ENCODE results near the gene SND1.

SND1 gene

DNA sequence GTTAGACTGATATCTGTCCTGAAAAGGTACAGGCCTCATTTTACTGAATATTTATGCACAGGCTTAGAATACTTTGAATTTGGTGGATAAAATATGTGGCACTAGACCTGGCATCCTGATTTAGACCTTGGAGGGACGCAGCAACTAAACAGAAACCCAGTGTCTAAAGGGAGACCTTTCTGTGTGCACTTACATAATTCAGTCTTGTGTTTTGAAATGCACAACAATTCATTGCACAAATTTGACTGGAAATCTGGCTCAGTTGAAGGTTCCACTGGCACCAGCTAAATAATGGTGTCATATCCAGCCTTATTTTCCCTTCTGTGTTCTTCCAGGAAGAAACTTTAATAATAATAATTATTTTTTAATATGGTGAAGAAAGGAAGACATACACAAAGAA, 142.1 kb downstream of the SND1 start:
- no peaks in the 10 kb centered on the region for H3K27me3 ChIP-seq (ENCODE audit: control insufficient read depth, insufficient read depth, low read length)
- H3K9ac ChIP-seq (ENCODE audit: low read depth, low read length): no peak overlapping the region
- no peak overlapping the region for H3K4me3 ChIP-seq (ENCODE audit: low read length)
- no peak overlapping the region for H3K4me2 ChIP-seq (ENCODE audit: low read length)
- no peaks in the 10 kb centered on the region for H3K36me3 ChIP-seq (ENCODE audit: insufficient read depth, low read length)
- H3K4me1 ChIP-seq (ENCODE audit: control insufficient read depth, insufficient read depth, low read length): peaks cover 23% of the 10 kb centered on the region
- no peaks in the 10 kb centered on the region for H3K9me3 ChIP-seq (replicated peaks; ENCODE audit: low read length)

DNA sequence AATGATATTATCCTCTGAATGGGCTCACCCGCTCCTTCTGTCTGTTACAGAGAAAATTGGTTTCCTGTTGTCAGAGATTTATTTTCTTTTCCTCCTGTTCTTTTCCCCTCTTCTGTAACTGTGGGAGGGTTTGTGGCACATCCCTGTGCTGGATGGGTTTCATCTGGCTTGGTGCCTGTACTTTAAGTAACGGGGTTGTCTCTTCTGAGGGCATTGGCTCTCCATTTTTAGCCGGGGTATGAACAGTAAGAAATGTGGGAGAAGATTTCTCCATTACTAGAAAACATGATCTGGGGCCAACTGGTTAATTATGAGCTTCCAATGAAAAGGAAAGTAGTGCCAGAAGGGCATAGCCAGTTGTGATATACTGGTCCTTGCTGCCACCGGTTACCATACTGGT, 142.6 kb downstream of the SND1 start:
- H3K36me3 ChIP-seq (ENCODE audit: insufficient read depth, low read length): no peaks in the 10 kb centered on the region
- no peak overlapping the region for H3K4me2 ChIP-seq (ENCODE audit: low read length)
- H3K4me1 ChIP-seq (ENCODE audit: control insufficient read depth, insufficient read depth, low read length): peaks cover 21% of the 10 kb centered on the region
- H3K4me3 ChIP-seq (ENCODE audit: low read length): no peak overlapping the region
- H3K9me3 ChIP-seq (replicated peaks; ENCODE audit: low read length): no peaks in the 10 kb centered on the region
- no peak overlapping the region for H3K9ac ChIP-seq (ENCODE audit: low read depth, low read length)
- no peaks in the 10 kb centered on the region for H3K27me3 ChIP-seq (ENCODE audit: control insufficient read depth, insufficient read depth, low read length)

DNA sequence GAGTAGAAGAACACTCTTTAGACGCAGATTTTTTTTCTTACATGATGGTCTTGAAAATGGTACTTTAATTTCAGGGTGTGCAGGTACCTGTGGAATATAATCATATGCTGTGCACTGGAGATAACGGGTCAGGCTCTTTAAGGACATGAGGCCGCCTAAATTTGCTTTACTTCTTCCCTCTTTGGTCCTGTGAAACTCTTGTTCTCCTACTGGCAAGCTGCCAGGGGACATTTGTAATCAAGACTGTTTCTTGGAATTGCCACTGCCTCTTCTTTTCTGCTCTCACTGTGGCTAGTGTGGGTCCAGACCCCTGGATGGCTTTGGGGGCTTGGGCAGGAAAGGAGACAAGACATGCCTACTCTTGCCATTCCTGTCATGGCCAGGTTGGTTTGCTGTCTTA, 146.0 kb downstream of the SND1 start:
- no peaks in the 10 kb centered on the region for H3K27me3 ChIP-seq (ENCODE audit: control insufficient read depth, insufficient read depth, low read length)
- H3K4me1 ChIP-seq (ENCODE audit: control insufficient read depth, insufficient read depth, low read length): peaks cover 4% of the 10 kb centered on the region
- H3K9me3 ChIP-seq (replicated peaks; ENCODE audit: low read length): no peaks in the 10 kb centered on the region
- H3K4me3 ChIP-seq (ENCODE audit: low read length): no peak overlapping the region
- H3K36me3 ChIP-seq (ENCODE audit: insufficient read depth, low read length): no peaks in the 10 kb centered on the region
- no peak overlapping the region for H3K9ac ChIP-seq (ENCODE audit: low read depth, low read length)
- no peak overlapping the region for H3K4me2 ChIP-seq (ENCODE audit: low read length)

DNA sequence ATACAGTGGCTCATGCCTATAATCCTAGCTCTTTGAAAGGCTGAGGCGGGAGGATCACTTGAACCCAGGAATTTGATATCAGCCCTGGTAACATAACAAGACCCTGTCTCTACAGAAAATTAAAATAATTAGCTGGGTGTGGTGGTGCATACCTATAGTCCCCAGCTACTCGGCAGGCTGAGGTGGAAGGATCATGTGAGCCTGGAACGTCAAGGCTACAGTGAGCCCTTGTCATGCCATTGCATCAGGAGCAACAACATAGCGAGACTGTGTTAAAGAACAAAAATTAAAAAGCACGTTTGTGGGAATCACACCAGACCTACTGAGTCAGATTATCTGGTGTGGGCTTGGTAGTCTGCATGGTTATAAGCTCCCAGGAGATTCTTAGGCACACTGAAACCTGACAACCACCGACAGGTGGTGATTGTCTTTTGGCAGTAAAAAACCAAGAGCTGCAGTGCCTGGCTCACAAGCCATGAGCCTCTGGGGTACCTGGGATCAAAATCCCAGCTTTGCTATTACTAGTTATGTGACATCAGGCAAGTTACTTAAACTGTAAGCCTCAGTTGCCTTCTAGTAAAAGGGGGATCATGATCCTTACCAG, 146.9 kb downstream of the SND1 start:
- Histone ChIP-seq H3K36me3 (ENCODE audit: insufficient read depth, low read length) (no peaks in the 10 kb centered on the region), H3K9me3 (replicated peaks; ENCODE audit: low read length) (no peaks in the 10 kb centered on the region), H3K4me3 (ENCODE audit: low read length) (no peak overlapping the region), H3K9ac (ENCODE audit: low read depth, low read length) (no peak overlapping the region), H3K27me3 (ENCODE audit: control insufficient read depth, insufficient read depth, low read length) (no peaks in the 10 kb centered on the region), H3K4me2 (ENCODE audit: low read length) (no peak overlapping the region), H3K4me1 (ENCODE audit: control insufficient read depth, insufficient read depth, low read length) (peaks cover 4% of the 10 kb centered on the region)

DNA sequence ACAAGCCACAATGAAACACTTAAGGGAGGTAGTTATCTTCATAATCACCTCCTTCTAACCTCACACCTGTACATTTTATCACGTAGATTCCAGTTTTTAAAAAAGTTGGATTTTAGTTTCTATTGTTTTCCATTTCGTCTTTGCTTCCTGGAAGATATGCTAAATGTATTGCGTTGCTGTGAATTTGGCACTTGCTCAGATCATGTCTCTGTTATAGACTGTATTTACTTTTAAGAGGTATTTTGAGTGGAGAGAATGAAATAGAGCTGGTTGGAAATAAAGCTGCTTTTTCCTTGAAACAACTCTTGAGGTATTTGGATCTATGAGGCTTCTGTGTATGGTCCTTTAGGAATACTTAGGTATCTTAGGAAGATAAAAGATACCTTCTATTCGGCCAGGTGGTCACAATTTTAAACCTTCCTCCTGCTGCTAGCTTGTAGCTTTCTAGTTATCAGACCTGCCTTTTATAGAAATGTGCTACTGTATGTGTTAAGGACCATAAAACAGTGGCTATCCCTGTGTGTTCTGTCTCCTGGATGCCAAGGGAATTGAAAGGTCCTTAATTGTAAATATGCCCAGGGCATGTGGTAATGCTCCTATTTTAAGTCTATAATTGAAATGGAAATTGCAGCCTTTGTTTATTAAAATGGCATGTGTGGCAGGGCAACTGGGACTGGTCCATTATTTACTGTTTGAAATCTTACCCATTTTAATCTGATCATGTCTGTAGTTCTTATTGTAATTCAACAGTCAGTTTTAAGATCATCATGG, 147.7 kb downstream of the SND1 start:
- Histone ChIP-seq H3K9me3 (replicated peaks; ENCODE audit: low read length) (no peaks in the 10 kb centered on the region), H3K27me3 (ENCODE audit: control insufficient read depth, insufficient read depth, low read length) (no peaks in the 10 kb centered on the region), H3K4me1 (ENCODE audit: control insufficient read depth, insufficient read depth, low read length) (peaks cover under 1% of the 10 kb centered on the region), H3K36me3 (ENCODE audit: insufficient read depth, low read length) (no peaks in the 10 kb centered on the region), H3K4me3 (ENCODE audit: low read length) (no peak overlapping the region), H3K4me2 (ENCODE audit: low read length) (no peak overlapping the region), H3K9ac (ENCODE audit: low read depth, low read length) (no peak overlapping the region)

DNA sequence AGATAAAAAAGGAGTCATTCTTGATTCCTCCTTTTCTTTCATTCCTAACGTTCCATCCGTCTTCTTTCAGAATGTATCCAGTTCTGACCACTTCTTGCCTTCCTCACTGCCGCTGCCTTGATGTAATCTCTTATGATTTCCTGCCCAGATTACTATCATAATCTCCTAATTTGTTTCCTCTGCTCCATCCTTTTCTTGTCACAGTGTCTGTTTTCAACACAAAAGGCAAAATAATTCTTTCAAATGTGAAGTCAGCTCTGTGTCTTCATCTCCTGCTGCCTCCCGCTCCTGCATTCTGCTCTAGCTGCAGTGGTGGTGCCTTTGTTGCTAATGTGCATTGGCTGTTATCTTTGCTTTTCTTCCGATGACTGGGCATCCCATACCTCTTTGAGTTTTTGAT, 150.9 kb downstream of the SND1 start:
- peaks cover 7% of the 10 kb centered on the region for H3K36me3 ChIP-seq (ENCODE audit: insufficient read depth, low read length)
- no peaks in the 10 kb centered on the region for H3K27me3 ChIP-seq (ENCODE audit: control insufficient read depth, insufficient read depth, low read length)
- H3K4me2 ChIP-seq (ENCODE audit: low read length): no peak overlapping the region
- no peak overlapping the region for H3K9ac ChIP-seq (ENCODE audit: low read depth, low read length)
- H3K9me3 ChIP-seq (replicated peaks; ENCODE audit: low read length): no peaks in the 10 kb centered on the region
- no peaks in the 10 kb centered on the region for H3K4me1 ChIP-seq (ENCODE audit: control insufficient read depth, insufficient read depth, low read length)
- H3K4me3 ChIP-seq (ENCODE audit: low read length): no peak overlapping the region

DNA sequence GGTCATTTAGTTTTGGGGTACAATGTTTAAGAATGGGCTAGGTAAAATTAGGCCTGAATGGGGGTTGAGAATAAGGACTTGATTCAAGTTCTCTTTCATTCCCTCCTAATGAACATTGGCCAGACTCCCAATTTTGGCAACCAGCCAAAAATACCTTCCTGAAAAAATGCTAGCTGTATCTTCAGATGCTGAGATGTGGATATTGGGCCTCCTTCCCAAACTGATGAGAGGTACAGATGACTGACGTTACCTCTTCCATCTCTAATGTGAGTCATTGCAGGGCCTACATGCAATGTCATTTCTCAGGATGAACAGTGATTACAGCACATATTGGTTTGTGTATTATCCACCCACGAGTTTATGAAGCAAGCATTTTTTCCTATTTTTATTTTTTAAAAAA, 151.6 kb downstream of the SND1 start:
- no peaks in the 10 kb centered on the region for H3K9me3 ChIP-seq (replicated peaks; ENCODE audit: low read length)
- peaks cover under 1% of the 10 kb centered on the region for H3K4me1 ChIP-seq (ENCODE audit: control insufficient read depth, insufficient read depth, low read length)
- H3K9ac ChIP-seq (ENCODE audit: low read depth, low read length): no peak overlapping the region
- no peak overlapping the region for H3K4me2 ChIP-seq (ENCODE audit: low read length)
- H3K36me3 ChIP-seq (ENCODE audit: insufficient read depth, low read length): peaks cover 8% of the 10 kb centered on the region
- H3K4me3 ChIP-seq (ENCODE audit: low read length): no peak overlapping the region
- H3K27me3 ChIP-seq (ENCODE audit: control insufficient read depth, insufficient read depth, low read length): no peaks in the 10 kb centered on the region

DNA sequence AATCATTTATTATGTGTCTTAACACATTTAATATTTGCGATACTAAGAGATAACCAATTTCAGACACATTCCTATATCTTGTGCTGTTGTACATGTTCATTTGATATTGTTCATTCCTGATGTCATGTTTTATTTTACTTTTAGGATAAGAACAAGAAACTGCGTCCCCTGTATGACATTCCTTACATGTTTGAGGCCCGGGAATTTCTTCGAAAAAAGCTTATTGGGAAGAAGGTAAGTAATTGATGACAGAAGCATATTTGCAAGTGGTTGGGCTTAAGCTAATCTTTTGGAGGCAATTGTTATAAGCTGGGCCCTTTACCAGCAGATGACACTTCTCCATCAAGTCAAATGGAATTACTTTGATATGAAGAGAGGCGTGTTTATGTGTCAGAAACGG, 155.3 kb downstream of the SND1 start:
- no peaks in the 10 kb centered on the region for H3K9me3 ChIP-seq (replicated peaks; ENCODE audit: low read length)
- H3K36me3 ChIP-seq (ENCODE audit: insufficient read depth, low read length): peaks cover 8% of the 10 kb centered on the region
- no peak overlapping the region for H3K4me3 ChIP-seq (ENCODE audit: low read length)
- H3K9ac ChIP-seq (ENCODE audit: low read depth, low read length): no peak overlapping the region
- H3K27me3 ChIP-seq (ENCODE audit: control insufficient read depth, insufficient read depth, low read length): no peaks in the 10 kb centered on the region
- H3K4me1 ChIP-seq (ENCODE audit: control insufficient read depth, insufficient read depth, low read length): peaks cover 17% of the 10 kb centered on the region
- no peak overlapping the region for H3K4me2 ChIP-seq (ENCODE audit: low read length)

DNA sequence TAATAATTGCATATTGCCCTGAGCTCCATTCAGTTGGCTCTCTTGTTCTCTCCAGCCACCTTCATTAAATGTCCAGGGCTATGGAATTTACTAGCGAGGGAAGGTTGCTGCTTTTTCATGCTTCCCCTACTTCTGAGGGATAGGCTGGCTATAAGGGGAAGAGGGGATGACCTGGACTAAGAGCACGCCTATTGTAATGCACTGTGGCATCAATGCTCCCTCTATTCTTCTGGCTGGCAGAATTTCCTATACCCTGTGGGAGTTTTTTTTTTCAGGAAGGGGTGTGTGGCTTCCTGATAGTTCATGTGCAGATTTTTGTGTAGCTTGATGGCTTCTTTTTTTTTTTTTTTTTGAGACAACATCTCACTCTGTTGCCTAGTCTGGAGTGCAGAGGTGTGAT, 155.8 kb downstream of the SND1 start:
- H3K27me3 ChIP-seq (ENCODE audit: control insufficient read depth, insufficient read depth, low read length): no peaks in the 10 kb centered on the region
- H3K4me3 ChIP-seq (ENCODE audit: low read length): no peak overlapping the region
- H3K36me3 ChIP-seq (ENCODE audit: insufficient read depth, low read length): peaks cover 8% of the 10 kb centered on the region
- peaks cover 17% of the 10 kb centered on the region for H3K4me1 ChIP-seq (ENCODE audit: control insufficient read depth, insufficient read depth, low read length)
- H3K9me3 ChIP-seq (replicated peaks; ENCODE audit: low read length): no peaks in the 10 kb centered on the region
- no peak overlapping the region for H3K9ac ChIP-seq (ENCODE audit: low read depth, low read length)
- no peak overlapping the region for H3K4me2 ChIP-seq (ENCODE audit: low read length)

DNA sequence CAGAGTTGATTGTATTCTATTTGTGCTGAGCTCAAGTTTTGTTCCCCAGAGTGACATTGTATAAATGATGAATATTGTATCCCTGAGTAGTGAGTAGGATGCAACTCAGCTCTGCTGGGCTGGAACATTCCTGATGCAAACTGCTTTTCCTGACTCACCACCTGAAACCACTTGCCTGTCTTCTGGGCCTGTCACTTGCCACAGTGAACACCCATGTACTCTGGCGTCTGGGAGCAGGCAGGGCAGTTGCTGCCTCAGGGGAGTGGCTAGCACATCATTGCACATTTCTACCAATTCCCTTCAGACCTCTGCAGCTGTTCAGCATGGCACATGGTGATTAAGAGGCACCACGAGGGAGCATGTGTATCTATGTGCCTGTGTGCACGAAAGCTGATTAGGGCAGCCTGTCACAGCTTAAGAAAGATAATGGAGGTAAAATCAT, 157.3 kb downstream of the SND1 start:
- Histone ChIP-seq H3K27me3 (ENCODE audit: control insufficient read depth, insufficient read depth, low read length) (no peaks in the 10 kb centered on the region), H3K36me3 (ENCODE audit: insufficient read depth, low read length) (peaks cover 8% of the 10 kb centered on the region), H3K4me2 (ENCODE audit: low read length) (no peak overlapping the region), H3K4me3 (ENCODE audit: low read length) (no peak overlapping the region), H3K9me3 (replicated peaks; ENCODE audit: low read length) (no peaks in the 10 kb centered on the region), H3K4me1 (ENCODE audit: control insufficient read depth, insufficient read depth, low read length) (peaks cover 27% of the 10 kb centered on the region), H3K9ac (ENCODE audit: low read depth, low read length) (no peak overlapping the region)

DNA sequence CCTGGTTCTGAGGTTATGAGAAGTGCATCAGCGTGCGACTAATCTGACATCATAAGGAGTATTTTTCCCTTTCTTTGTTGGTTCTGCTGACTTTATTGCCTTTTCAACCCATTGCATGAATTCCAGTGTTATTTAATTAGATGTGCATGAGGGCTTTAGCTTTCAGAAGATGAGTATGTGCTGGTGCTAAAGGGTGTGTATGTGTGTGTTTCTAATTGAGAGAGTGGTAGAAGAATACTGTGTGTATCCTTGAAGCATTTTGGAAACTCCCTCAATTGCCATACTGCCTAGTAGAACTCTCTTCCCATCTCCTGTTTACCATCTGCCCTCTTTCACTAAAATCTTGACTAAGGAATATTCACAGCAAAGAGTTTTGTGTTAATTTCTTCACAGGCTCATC, 158.1 kb downstream of the SND1 start:
- Histone ChIP-seq H3K4me2 (ENCODE audit: low read length) (no peak overlapping the region), H3K36me3 (ENCODE audit: insufficient read depth, low read length) (peaks cover 8% of the 10 kb centered on the region), H3K9ac (ENCODE audit: low read depth, low read length) (no peak overlapping the region), H3K4me3 (ENCODE audit: low read length) (no peak overlapping the region), H3K9me3 (replicated peaks; ENCODE audit: low read length) (no peaks in the 10 kb centered on the region), H3K27me3 (ENCODE audit: control insufficient read depth, insufficient read depth, low read length) (no peaks in the 10 kb centered on the region), H3K4me1 (ENCODE audit: control insufficient read depth, insufficient read depth, low read length) (peaks cover 31% of the 10 kb centered on the region)
